Smooth muscle cell (in vitro differentiated cells): ENCODE data around the gene DCXR. TPM values are rescaled to one million over a fixed set of nuclear protein-coding genes. Genes with fewer than 3 reads are reported as not detected.

Experiments used
- DNase-seq: peaks from one replicate; lab custom pipeline; 2025; ENCODE audit not compliant: unreplicated experiment; lab: John Stamatoyannopoulos, UW
- H2AFZ ChIP-seq: fragments of 200-600 bp; sonication (generic); 2 replicates; pipeline ENCODE4 v1.6.0; 2016; ENCODE audit warnings: antibody characterized with exemption, low read depth, mild to moderate bottlenecking
- H3F3A ChIP-seq: fragments of 200-600 bp; sonication (generic); 2 replicates; pipeline ENCODE4 v1.6.0; 2017; ENCODE audit warnings: antibody characterized with exemption, low read depth
- H3K27ac ChIP-seq: fragments of 200-600 bp; sonication (generic); 2 replicates; pipeline ENCODE4 v1.5.1; 2016; ENCODE audit warnings: low read depth, mild to moderate bottlenecking
- H3K27me3 ChIP-seq: fragments of 200-600 bp; sonication (generic); 2 replicates; pipeline ENCODE4 v1.6.1; 2016; ENCODE audit warnings: low read depth, mild to moderate bottlenecking
- H3K36me3 ChIP-seq: fragments of 200-600 bp; sonication (generic); 2 replicates; pipeline ENCODE4 v1.5.1; 2016; ENCODE audit warnings: low read depth
- H3K4me1 ChIP-seq: fragments of 200-600 bp; sonication (generic); 2 replicates; pipeline ENCODE4 v1.5.1; 2016; ENCODE audit warnings: low read depth
- H3K4me2 ChIP-seq: fragments of 200-600 bp; sonication (generic); 2 replicates; pipeline ENCODE4 v1.6.0; 2016; ENCODE audit warnings: mild to moderate bottlenecking
- H3K4me3 ChIP-seq: fragments of 200-600 bp; sonication (generic); 2 replicates; pipeline ENCODE4 v1.5.1; 2016; ENCODE audit warnings: mild to moderate bottlenecking
- H3K79me2 ChIP-seq: fragments of 200-600 bp; sonication (generic); 2 replicates; pipeline ENCODE4 v1.6.0; 2016; ENCODE audit warnings: low read depth, mild to moderate bottlenecking
- H3K9ac ChIP-seq: fragments of 200-600 bp; sonication (generic); 2 replicates; pipeline ENCODE4 v1.6.0; 2016; ENCODE audit warnings: low read depth
- H3K9me3 ChIP-seq: fragments of 200-600 bp; sonication (generic); replicated peaks from 2 replicates; pipeline ENCODE4 v1.5.1; 2016; ENCODE audit warnings: low read depth
- H4K20me1 ChIP-seq: fragments of 200-600 bp; sonication (generic); 2 replicates; pipeline ENCODE4 v1.6.0; 2016; ENCODE audit warnings: low read depth
- CTCF ChIP-seq: fragments of 200-600 bp; sonication (generic); IDR thresholded peaks from 2 replicates; pipeline ENCODE4 v1.5.1; 2017; ENCODE audit warnings: borderline replicate concordance, mild to moderate bottlenecking, antibody characterized with exemption; ENCODE audit not compliant: insufficient read depth, poor library complexity, severe bottlenecking
- WGBS: methylation state at CpG from one replicate; pipeline ENCODE4 v1.1.7; 2016; ENCODE audit warnings: low lambda C conversion rate; 5-methylcytosine and 5-hydroxymethylcytosine counted together
- polyA plus RNA-seq: library from polyadenylated mRNA; unstranded; fragments of >200 nt; fragmentation: Nextera tagmentation; extraction: Ambion mirVana; gene quantifications from 2 replicates; pipeline ENCODE4 v1.2.1, GENCODE V29; 2016
- total RNA-seq: library from RNA; depleted of rRNA; stranded (reverse); fragments of >200 nt; gene quantifications from 2 replicates; pipeline ENCODE4 v1.2.3, GENCODE V29; 2014

DCXR gene
- total and polyA plus RNA-seq, 2 experiments from 2014 or later = 34.9 to 89.4 TPM

GRCh38 chr17:82058230-82058854 lies 20.8 kb upstream of the DCXR start:
- Histone ChIP-seq H4K20me1 (no peaks in the 10 kb centered on the region), H3K36me3 (no peaks in the 10 kb centered on the region), H3K27ac (no peak overlapping the region), H3K4me2 (no peak overlapping the region), H2AFZ (no peak overlapping the region), H3K27me3 (no peaks in the 10 kb centered on the region), H3K9me3 (no peaks in the 10 kb centered on the region), H3K4me1 (no peaks in the 10 kb centered on the region), H3K79me2 (peaks cover 3% of the 10 kb centered on the region), H3K4me3 (no peak overlapping the region), H3F3A (no peaks in the 10 kb centered on the region), H3K9ac (no peak overlapping the region)
- no peak for TF ChIP-seq CTCF
- WGBS = 90% methylated on average over 13 of the region's 17 CpGs
- DNase-seq = no peak

GRCh38 chr17:82056729-82057621 lies 19.5 kb upstream of the DCXR start:
- H2AFZ ChIP-seq = no peak overlapping the region
- DNase-seq = no peak
- 97% methylated on average over 27 of the region's 29 CpGs for WGBS
- no peak overlapping the region for H3K4me3 ChIP-seq
- no peaks in the 10 kb centered on the region for H3K27me3 ChIP-seq
- no peak overlapping the region for H3K27ac ChIP-seq
- H4K20me1 ChIP-seq = peaks cover 7% of the 10 kb centered on the region
- no peak for TF ChIP-seq CTCF
- H3K79me2 ChIP-seq = peaks cover 17% of the 10 kb centered on the region
- no peaks in the 10 kb centered on the region for H3F3A ChIP-seq
- no peaks in the 10 kb centered on the region for H3K36me3 ChIP-seq
- H3K9ac ChIP-seq = no peak overlapping the region
- H3K4me2 ChIP-seq = no peak overlapping the region
- no peaks in the 10 kb centered on the region for H3K9me3 ChIP-seq
- peaks cover 9% of the 10 kb centered on the region for H3K4me1 ChIP-seq

- Histone ChIP-seq H4K20me1 (peaks cover 7% of the 10 kb centered on the region), H3K36me3 (no peaks in the 10 kb centered on the region), H3K9me3 (no peaks in the 10 kb centered on the region), H3K9ac (no peak overlapping the region), H3K4me1 (peaks cover 9% of the 10 kb centered on the region), H3K79me2 (peaks cover 18% of the 10 kb centered on the region), H3K4me3 (no peak overlapping the region), H3K4me2 (no peak overlapping the region), H2AFZ (no peak overlapping the region), H3F3A (no peaks in the 10 kb centered on the region), H3K27ac (no peak overlapping the region), H3K27me3 (no peaks in the 10 kb centered on the region)
- TF ChIP-seq CTCF = no peak
- 94% methylated on average over 27 of the region's 28 CpGs for WGBS
- no peak for DNase-seq
Measured at GRCh38 chr17:82055965-82056728, 18.6 kb upstream of the DCXR start.
